ENCODE results near the gene BOD1L1.

The BOD1L1 gene

GRCh38 chr4:13537832-13538177 lies 89.7 kb downstream of the BOD1L1 start:
- DNase-seq, result no peak

GRCh38 chr4:13537011-13537831 lies 90.3 kb downstream of the BOD1L1 start:
- DNase-seq, result no peak

GRCh38 chr4:13536607-13537006 lies 90.9 kb downstream of the BOD1L1 start:
- no peak for DNase-seq

- no peak for DNase-seq
Measured at GRCh38 chr4:13535708-13536361, 91.7 kb downstream of the BOD1L1 start.

GRCh38 chr4:13535118-13535517 lies 92.4 kb downstream of the BOD1L1 start:
- DNase-seq, result no peak

- DNase-seq, result no peak
Measured at GRCh38 chr4:13534344-13535063, 93.0 kb downstream of the BOD1L1 start.

- DNase-seq, result no peak
Measured at GRCh38 chr4:13533670-13534343, 93.7 kb downstream of the BOD1L1 start.

- no peak for DNase-seq
Measured at GRCh38 chr4:13531625-13531998, 95.9 kb downstream of the BOD1L1 start.

- no peak for DNase-seq
Measured at GRCh38 chr4:13530823-13531624, 96.5 kb downstream of the BOD1L1 start.

- DNase-seq, result no peak
Measured at GRCh38 chr4:13529128-13529919, 98.2 kb downstream of the BOD1L1 start.

GRCh38 chr4:13528821-13529127 lies 98.8 kb downstream of the BOD1L1 start:
- no peak for DNase-seq

- DNase-seq, result no peak
Measured at GRCh38 chr4:13527981-13528820, 99.3 kb downstream of the BOD1L1 start.

GRCh38 chr4:13527192-13527980 lies 100.1 kb downstream of the BOD1L1 start:
- no peak for DNase-seq

GRCh38 chr4:13526658-13527057 lies 100.9 kb downstream of the BOD1L1 start:
- no peak for DNase-seq

GRCh38 chr4:13525606-13526281 lies 101.8 kb downstream of the BOD1L1 start:
- no peak for DNase-seq

GRCh38 chr4:13524504-13525243 lies 102.9 kb downstream of the BOD1L1 start:
- DNase-seq, result no peak

- DNase-seq, result no peak
Measured at GRCh38 chr4:13523591-13524503, 103.7 kb downstream of the BOD1L1 start.

- DNase-seq, result no peak
Measured at GRCh38 chr4:13523105-13523477, 104.4 kb downstream of the BOD1L1 start.
